Endothelial cell of umbilical vein (primary cell): ENCODE data around the gene BPTF. TPM values are rescaled to one million over a fixed set of nuclear protein-coding genes. Genes with fewer than 3 reads are reported as not detected.

Experiments used
- BruUV-seq: library from RNA; stranded (reverse); fragments of 400-500 nt; replicated peaks from 2 replicates; lab custom pipeline; 2021; lab: Mats Ljungman, UMichigan
- CTCF ChIA-PET: fragments of 300-600, 350-600 bp; sonication (Branson Sonifier 250); formaldehyde crosslinking; loops from one replicate; lab custom pipeline; 2021; ENCODE audit warnings: antibody characterized with exemption, inconsistent platforms; lab: Charles Lee
- POLR2A ChIA-PET: fragments of 300-600, 350-600 bp; sonication (Branson Sonifier 250); formaldehyde crosslinking; loops from one replicate; lab custom pipeline; 2021; ENCODE audit warnings: antibody characterized with exemption, inconsistent platforms; lab: Charles Lee
- DNase-seq: peaks from one replicate; pipeline ENCODE4 v3.0.0-alpha.2; 2011; ENCODE audit warnings: low read depth, low spot score
- FAIRE-seq: peaks from 2 replicates; lab custom pipeline; 2011; peaks lifted over from hg19 to GRCh38; lab: Jason Lieb, UNC
- H2AFZ ChIP-seq: 2 replicates; pipeline ENCODE4 v1.6.0; 2012; ENCODE audit warnings: low read depth, low read length, control low read depth, inconsistent platforms
- H3K27ac ChIP-seq: 2 replicates; pipeline ENCODE4 v1.5.1; 2011; ENCODE audit warnings: low read depth, mild to moderate bottlenecking, control low read depth, low read length, moderate library complexity; ENCODE audit not compliant: insufficient read depth
- H3K27me3 ChIP-seq, 2 experiments: 2 replicates each; pipeline versions ENCODE4 v1.6.0 to v1.6.1; 2011; ENCODE audit warnings: low read length in 2 of 2, mixed read lengths in 1 of 2; ENCODE audit not compliant: control insufficient read depth in 2 of 2, insufficient read depth in 2 of 2
- H3K36me3 ChIP-seq, 2 experiments: 2 replicates in 1 of 2; 3 replicates in 1 of 2; pipeline ENCODE4 v1.5.1; 2011; ENCODE audit warnings: low read length in 2 of 2, mild to moderate bottlenecking in 1 of 2, moderate library complexity in 1 of 2; ENCODE audit not compliant: control insufficient read depth in 2 of 2, insufficient read depth in 2 of 2; ENCODE audit errors: extremely low read depth in 1 of 2
- H3K4me1 ChIP-seq: 3 replicates; pipeline ENCODE4 v1.5.1; 2011; ENCODE audit warnings: mild to moderate bottlenecking, low read length; ENCODE audit not compliant: control insufficient read depth, insufficient read depth; ENCODE audit errors: extremely low read depth
- H3K4me2 ChIP-seq: 2 replicates; pipeline ENCODE4 v1.6.1; 2011; ENCODE audit warnings: low read length, control low read depth, mixed read lengths; ENCODE audit not compliant: insufficient read depth
- H3K4me3 ChIP-seq, 3 experiments: fragments of 200-600 bp in 1 of 3; sonication (generic), shearing (Covaris generic) in 1 of 3; replicated peaks in 1 of 3; 2 replicates each; pipeline ENCODE4 v1.5.1; 2011 to 2016; ENCODE audit warnings: control low read depth in 3 of 3, low read length in 3 of 3, mild to moderate bottlenecking in 2 of 3, inconsistent platforms in 1 of 3, low read depth in 1 of 3, moderate library complexity in 1 of 3; ENCODE audit not compliant: insufficient read depth in 1 of 3
- H3K79me2 ChIP-seq: 2 replicates; pipeline ENCODE4 v1.6.0; 2012; ENCODE audit warnings: low read length, inconsistent platforms; ENCODE audit not compliant: control insufficient read depth, insufficient read depth
- H3K9ac ChIP-seq: replicated peaks from 2 replicates; pipeline ENCODE3; 2011; ENCODE audit warnings: low read length, control low read depth; ENCODE audit not compliant: insufficient read depth; ENCODE audit errors: extremely low read depth
- H3K9me1 ChIP-seq: replicated peaks from 3 replicates; pipeline ENCODE4 v1.6.0; 2011; ENCODE audit warnings: mild to moderate bottlenecking, low read length; ENCODE audit not compliant: control insufficient read depth, insufficient read depth; ENCODE audit errors: extremely low read depth
- H3K9me3 ChIP-seq: replicated peaks from 2 replicates; pipeline ENCODE4 v1.5.1; 2012; ENCODE audit warnings: low read length, inconsistent platforms; ENCODE audit not compliant: control insufficient read depth, insufficient read depth
- H4K20me1 ChIP-seq: replicated peaks from 2 replicates; pipeline ENCODE3; 2011; ENCODE audit warnings: mild to moderate bottlenecking, low read length; ENCODE audit not compliant: control insufficient read depth, insufficient read depth; ENCODE audit errors: extremely low read depth
- CTCF ChIP-seq, 2 donors: IDR thresholded peaks; 1 replicate in 1 of 2; 2 replicates in 1 of 2; pipeline ENCODE4 v1.5.1; 2011; ENCODE audit warnings: low read length in 2 of 2, mild to moderate bottlenecking in 2 of 2, moderate library complexity in 2 of 2, control low read depth in 1 of 2, inconsistent platforms in 1 of 2, low read depth in 1 of 2; ENCODE audit not compliant: insufficient read depth in 1 of 2; ENCODE audit errors: extremely low read depth in 1 of 2
- EZH2 ChIP-seq: IDR thresholded peaks from 2 replicates; pipeline ENCODE4 v1.6.1; 2012; ENCODE audit warnings: borderline replicate concordance, low read depth, mild to moderate bottlenecking, moderate library complexity, low read length, inconsistent platforms; ENCODE audit not compliant: severe bottlenecking
- FOS ChIP-seq: IDR thresholded peaks from 2 replicates; pipeline ENCODE4 v1.6.1; 2011; ENCODE audit warnings: mild to moderate bottlenecking, low read length, moderate library complexity, borderline replicate concordance; ENCODE audit not compliant: insufficient read depth
- GATA2 ChIP-seq: IDR thresholded peaks from 2 replicates; pipeline ENCODE4 v1.7.0; 2011; ENCODE audit warnings: low read depth, mild to moderate bottlenecking, moderate library complexity, mixed read lengths, low read length; ENCODE audit not compliant: insufficient read length, insufficient read depth
- JUN ChIP-seq: IDR thresholded peaks from 2 replicates; pipeline ENCODE4 v1.6.1; 2011; ENCODE audit warnings: borderline replicate concordance, low read depth; ENCODE audit not compliant: insufficient read length, insufficient read depth
- MAX ChIP-seq: IDR thresholded peaks from 2 replicates; pipeline ENCODE4 v1.6.1; 2011; ENCODE audit not compliant: insufficient read depth, insufficient read length
- MYC ChIP-seq: IDR thresholded peaks from one replicate; pipeline ENCODE4 v1.6.1; 2011; ENCODE audit warnings: mild to moderate bottlenecking, low read depth, low read length
- POLR2A ChIP-seq: IDR thresholded peaks from 2 replicates; pipeline ENCODE4 v1.6.1; 2012; ENCODE audit warnings: low read depth, mild to moderate bottlenecking, control low read depth, low read length
- POLR2AphosphoS5 ChIP-seq: IDR thresholded peaks from 2 replicates; pipeline ENCODE4 v1.6.1; 2012; ENCODE audit warnings: low read depth, mild to moderate bottlenecking, control low read depth, low read length, moderate library complexity; ENCODE audit not compliant: insufficient read depth
- dilution Hi-C: fragments of 300-500 bp; cut with MboI; formaldehyde crosslinking; loops from one replicate; pipeline ENCODE4 v1.15.0; 2019; ENCODE audit warnings: low sequenced_read_pairs; ENCODE audit not compliant: extremely low pct_ligation_motif_present
- intact Hi-C: fragments of 100-400 bp; cut with micrococcal nuclease; formaldehyde crosslinking; loops from one replicate; pipeline ENCODE4 v1.10.0; 2022
- polyA plus RNA-seq, 4 experiments: library from polyadenylated mRNA; depleted of rRNA in 3 of 4; stranded (reverse) in 3 of 4; unstranded in 1 of 4; fragments of >200 nt; gene quantifications; 2 replicates each; pipeline versions ENCODE4 v1.2.1 to v1.2.3, GENCODE V29; 2011 to 2012; ENCODE audit warnings: missing spikeins in 1 of 4
- total RNA-seq: library from RNA; stranded (reverse); gene quantifications from 2 replicates; pipeline ENCODE4 v1.2.3, GENCODE V29; 2021

Gene BPTF
- total and polyA plus RNA-seq, 2 donors (not counting 3 experiments of a cell fraction or from before 2014, with no cell fraction given) = 41.0 to 88.1 TPM

- Histone ChIP-seq H3K27ac (no peak overlapping the region), H3K27me3 (no peaks in the 10 kb centered on the region), H4K20me1 (peaks cover 6% of the 10 kb centered on the region), H3K4me1 (no peaks in the 10 kb centered on the region), H3K9me1 (no peaks in the 10 kb centered on the region), H2AFZ (no peak overlapping the region), H3K4me3 (no peak overlapping the region), H3K79me2 (peaks cover 89% of the 10 kb centered on the region), H3K4me2 (no peak overlapping the region), H3K9me3 (no peaks in the 10 kb centered on the region), H3K9ac (no peak overlapping the region), H3K36me3 (peaks cover 0 to 2% of the 10 kb centered on the region in 2 experiments)
- POLR2A ChIA-PET = interaction anchor here (0.6 kb wide), 1 partner anchor 12 kb away, joined by 3 read pairs; no protein-coding TSS in a partner anchor
- dilution Hi-C loops = no loop called here
- FAIRE-seq (no peak), DNase-seq (no peak)
- no TSS peak for BruUV-seq
- intact Hi-C loops = no loop called here
- no peak for TF ChIP-seq MYC
- no peak for TF ChIP-seq EZH2
- TF ChIP-seq CTCF (IDR thresholded peaks at IDR 0.05; ENCODE audit: extremely low read depth in 1 of 2, insufficient read depth in 1 of 2, low read depth in 1 of 2, low read length in 2 of 2) = no peak
- TF ChIP-seq POLR2AphosphoS5 = no peak
- TF ChIP-seq JUN = no peak
- no peak for TF ChIP-seq MAX
- no peak for TF ChIP-seq POLR2A
- TF ChIP-seq GATA2 = no peak
- no peak for TF ChIP-seq FOS
- CTCF ChIA-PET = interaction anchor here (0.6 kb wide), 1 partner anchor 25 kb away, joined by 3 read pairs; no protein-coding TSS in a partner anchor
Measured at GRCh38 chr17:67862614-67863217, 37.4 kb downstream of the BPTF start.
